Measurements from ENCODE around the gene MYO5C.

- TF ChIP-seq CTCF (IDR thresholded peaks at IDR 0.05) (no peak), POLR2A (IDR thresholded peaks at IDR 0.05) (no peak)
Observed at GRCh38 chr15:52282418-52282817, 13.2 kb downstream of the MYO5C start.

Data from testis (tissue), 2 donors.